A549 (cell line): ENCODE data around the gene DTNA.
"Not testable (repeated sequence)": the region's sequence is repeated elsewhere in the genome, so short reads cannot be mapped to it uniquely, and the experiment has no call there.

Experiments
- EP300 ChIP-seq, 2 experiments: fragments of >200 bp; sonication (Bioruptor Twin); formaldehyde crosslinking; IDR thresholded peaks; 2 replicates in 1 of 2; 3 replicates in 1 of 2; pipeline ENCODE4 v1.6.1; 2016 to 2017
- MAX ChIP-seq: IDR thresholded peaks from 2 replicates; pipeline ENCODE4 v1.6.1; 2012
- POLR2A ChIP-seq: IDR thresholded peaks from 2 replicates; pipeline ENCODE4 v1.6.1; 2012; ENCODE audit warnings: mild to moderate bottlenecking, low read length
- TF ChIP-seq, protein P1 (sequence below): fragments of >200 bp; sonication (Bioruptor Twin); formaldehyde crosslinking; IDR thresholded peaks from 3 replicates; pipeline ENCODE4 v1.5.1; 2016

GRCh38 chr18:34734526-34734925 lies 24.4 kb downstream of the DTNA start:
- TF ChIP-seq, protein P1, sequence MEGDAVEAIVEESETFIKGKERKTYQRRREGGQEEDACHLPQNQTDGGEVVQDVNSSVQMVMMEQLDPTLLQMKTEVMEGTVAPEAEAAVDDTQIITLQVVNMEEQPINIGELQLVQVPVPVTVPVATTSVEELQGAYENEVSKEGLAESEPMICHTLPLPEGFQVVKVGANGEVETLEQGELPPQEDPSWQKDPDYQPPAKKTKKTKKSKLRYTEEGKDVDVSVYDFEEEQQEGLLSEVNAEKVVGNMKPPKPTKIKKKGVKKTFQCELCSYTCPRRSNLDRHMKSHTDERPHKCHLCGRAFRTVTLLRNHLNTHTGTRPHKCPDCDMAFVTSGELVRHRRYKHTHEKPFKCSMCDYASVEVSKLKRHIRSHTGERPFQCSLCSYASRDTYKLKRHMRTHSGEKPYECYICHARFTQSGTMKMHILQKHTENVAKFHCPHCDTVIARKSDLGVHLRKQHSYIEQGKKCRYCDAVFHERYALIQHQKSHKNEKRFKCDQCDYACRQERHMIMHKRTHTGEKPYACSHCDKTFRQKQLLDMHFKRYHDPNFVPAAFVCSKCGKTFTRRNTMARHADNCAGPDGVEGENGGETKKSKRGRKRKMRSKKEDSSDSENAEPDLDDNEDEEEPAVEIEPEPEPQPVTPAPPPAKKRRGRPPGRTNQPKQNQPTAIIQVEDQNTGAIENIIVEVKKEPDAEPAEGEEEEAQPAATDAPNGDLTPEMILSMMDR, result not testable (repeated sequence)
- not testable (repeated sequence) for TF ChIP-seq MAX; EP300 (IDR thresholded peaks at IDR 0.05); POLR2A
